ENCODE data around the gene SLC37A3.

GRCh38 chr7:140400381-140400780 is 2.1 kb upstream of the SLC37A3 start:
- no peak for TF ChIP-seq POLR2A (IDR thresholded peaks at IDR 0.05)
- no peak for TF ChIP-seq CTCF (IDR thresholded peaks at IDR 0.05)

All from uterus (tissue), 2 donors.